Activated CD4-positive, alpha-beta memory T cell treated with anti-CD3 and anti-CD28 coated beads, Interleukin-2, amount 10 ng/mL, durations not matched to agents 7 days and 5 days (primary cell): ENCODE data around the gene VAV3. TPM values are rescaled to one million over a fixed set of nuclear protein-coding genes. Genes with fewer than 3 reads are reported as not detected.
A peak's percentile ranks its signal among the peaks of the same experiment; 100 is the strongest.

Source experiments
- CTCF ChIA-PET: fragments of 350-600 bp; sonication (Branson Sonifier 250); formaldehyde crosslinking; loops from one replicate; lab custom pipeline; 2021; ENCODE audit warnings: antibody characterized with exemption, inconsistent platforms; lab: Charles Lee
- POLR2A ChIA-PET: fragments of 350-600 bp; sonication (Branson Sonifier 250); formaldehyde crosslinking; loops from one replicate; lab custom pipeline; 2021; ENCODE audit warnings: antibody characterized with exemption; lab: Charles Lee
- DNase-seq: peaks from one replicate; pipeline ENCODE4 v3.0.0-alpha.2; 2020
- H3K27ac Mint-ChIP-seq: one replicate; pipeline ENCODE4 v1.8.0; 2021; ENCODE audit warnings: mild to moderate bottlenecking, mixed read lengths
- H3K27me3 Mint-ChIP-seq: one replicate; pipeline ENCODE4 v1.8.0; 2021; ENCODE audit warnings: mixed read lengths
- H3K36me3 Mint-ChIP-seq: one replicate; pipeline ENCODE4 v1.8.0; 2021; ENCODE audit warnings: low read depth, mixed read lengths
- H3K4me1 Mint-ChIP-seq: one replicate; pipeline ENCODE4 v1.8.0; 2021; ENCODE audit warnings: mixed read lengths
- H3K4me3 Mint-ChIP-seq: one replicate; pipeline ENCODE4 v1.8.0; 2021; ENCODE audit warnings: mild to moderate bottlenecking, mixed read lengths
- H3K9me3 Mint-ChIP-seq: one replicate; pipeline ENCODE4 v1.8.0; 2021; ENCODE audit warnings: mixed read lengths
- total RNA-seq, 2 experiments: library from RNA; stranded (reverse); gene quantifications; one replicate each; pipeline ENCODE4 v1.2.3, GENCODE V29; 2021

The VAV3 gene
- total RNA-seq, 2 experiments from 2014 or later: 2.0 to 2.3 TPM

DNA sequence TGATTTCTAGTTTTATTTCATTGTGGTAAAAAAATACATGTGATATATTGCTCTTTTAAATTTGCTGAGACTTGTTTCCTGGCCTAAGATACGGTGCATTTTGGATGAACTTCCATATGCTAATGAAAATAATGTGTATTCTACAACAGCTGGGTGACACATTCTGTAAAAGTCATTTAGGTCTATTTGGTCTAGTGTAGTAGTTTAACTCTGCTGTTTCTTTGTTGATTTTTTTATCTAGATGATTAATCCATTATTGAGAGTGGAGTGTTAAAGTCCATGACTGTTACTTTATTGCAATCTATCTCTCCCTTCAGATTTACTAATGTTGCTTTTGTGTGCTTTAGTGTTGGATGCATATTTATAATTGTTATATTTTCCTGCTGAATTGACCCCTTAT is 161.4 kb downstream of the VAV3 start:
- no peak for DNase-seq
- CTCF ChIA-PET: no interaction called here

DNA sequence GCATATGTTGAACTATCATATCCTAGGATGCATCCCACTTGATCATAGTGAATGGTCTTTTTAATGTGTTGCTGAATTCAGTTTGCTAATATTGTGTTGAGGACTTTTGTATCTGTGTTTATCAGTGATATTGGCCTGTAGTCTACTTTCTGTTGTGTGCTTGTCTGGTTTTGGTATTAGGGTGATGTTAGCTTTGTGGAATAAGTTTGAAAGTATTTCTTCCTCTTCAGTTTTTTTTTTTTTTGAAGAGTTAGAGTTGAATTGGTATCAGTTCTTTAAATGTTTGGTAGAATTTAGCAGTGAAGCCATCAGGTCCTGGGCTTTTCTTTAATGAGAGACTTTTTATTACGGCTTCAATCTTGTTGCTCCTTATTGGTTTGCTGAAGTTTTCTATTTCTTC is 162.3 kb downstream of the VAV3 start:
- POLR2A ChIA-PET: interaction anchor here (0.6 kb wide), 1 partner anchor 453 kb away, joined by 4 read pairs; no protein-coding TSS in a partner anchor

More for the DNA sequence above, 161.4 kb downstream of the VAV3 start:
- Mint-ChIP-seq H3K27ac (no peak overlapping the region), H3K4me3 (no peak overlapping the region), H3K36me3 (peaks cover 7% of the 10 kb centered on the region), H3K27me3 (peaks cover 2% of the 10 kb centered on the region), H3K4me1 (peaks cover 29% of the 10 kb centered on the region), H3K9me3 (peaks cover 4% of the 10 kb centered on the region)
- POLR2A ChIA-PET: no interaction called here

DNA sequence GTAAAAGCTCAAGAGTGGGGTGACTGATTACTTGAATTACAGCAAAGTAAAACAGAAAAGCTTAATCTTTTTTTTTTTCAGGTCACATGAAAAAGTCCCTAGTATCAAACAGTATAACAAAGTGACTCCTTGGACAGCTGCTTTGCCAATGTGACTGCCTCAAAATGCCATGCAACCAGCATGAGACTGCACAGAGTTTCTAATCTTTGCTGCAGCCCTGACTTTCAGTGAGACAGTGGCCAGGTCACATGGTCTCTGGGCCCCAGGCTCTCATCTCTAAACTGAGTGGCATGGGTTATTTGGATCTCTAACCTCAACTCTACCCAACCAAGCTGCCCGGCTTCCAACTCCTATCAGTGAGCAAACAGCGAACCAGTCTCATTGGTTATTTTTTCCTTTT is 169.0 kb downstream of the VAV3 start:
- no peak for DNase-seq
- H3K9me3 Mint-ChIP-seq: peaks cover 4% of the 10 kb centered on the region
- H3K27me3 Mint-ChIP-seq: peaks cover 2% of the 10 kb centered on the region
- no peaks in the 10 kb centered on the region for H3K4me1 Mint-ChIP-seq
- CTCF ChIA-PET: interaction anchor here (0.9 kb wide), 1 partner anchor 15 kb away, joined by 3 read pairs; no protein-coding TSS in a partner anchor
- no peak overlapping the region for H3K27ac Mint-ChIP-seq
- POLR2A ChIA-PET: interaction anchor here (0.6 kb wide), 1 partner anchor 115 kb away, joined by 3 read pairs; no protein-coding TSS in a partner anchor
- no peak overlapping the region for H3K4me3 Mint-ChIP-seq
- H3K36me3 Mint-ChIP-seq: no peaks in the 10 kb centered on the region

More for the DNA sequence above, 162.3 kb downstream of the VAV3 start:
- Mint-ChIP-seq H3K4me3 (no peak overlapping the region), H3K36me3 (peaks cover 7% of the 10 kb centered on the region), H3K9me3 (peaks cover 4% of the 10 kb centered on the region), H3K4me1 (peaks cover 29% of the 10 kb centered on the region), H3K27ac (no peak overlapping the region), H3K27me3 (peaks cover 2% of the 10 kb centered on the region)
- DNase-seq: no peak
- CTCF ChIA-PET: no interaction called here

DNA sequence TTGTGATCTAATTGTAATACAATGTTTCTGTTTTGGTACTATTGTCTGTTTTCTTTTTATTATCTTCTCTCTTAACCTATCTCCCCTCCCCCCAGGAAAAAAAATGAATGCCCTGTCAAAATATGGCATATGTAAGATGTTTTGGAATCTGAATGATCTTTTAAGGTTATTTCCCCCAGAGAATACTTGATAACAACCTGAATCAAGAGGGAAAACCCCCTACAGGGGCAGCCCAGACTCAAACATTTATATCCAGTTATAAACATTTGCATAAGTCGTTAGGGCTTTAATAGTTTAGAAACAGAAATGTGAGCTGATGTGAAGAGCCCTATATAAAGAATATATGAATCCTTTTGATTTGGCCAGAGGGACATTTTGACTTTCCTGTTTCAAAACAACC is 169.5 kb downstream of the VAV3 start:
- ChIA-PET CTCF (interaction anchor here (0.9 to 1.1 kb wide), 2 partner anchors 9 to 15 kb away, joined by 3 to 4 read pairs; no protein-coding TSS in a partner anchor), POLR2A (interaction anchor here (0.6 to 1.5 kb wide), 3 partner anchors 114 to 169 kb away, joined by 3 to 4 read pairs (median 3); no protein-coding TSS in a partner anchor)
- Mint-ChIP-seq H3K4me3 (no peak overlapping the region), H3K36me3 (no peaks in the 10 kb centered on the region), H3K9me3 (no peaks in the 10 kb centered on the region), H3K27ac (no peak overlapping the region), H3K27me3 (peaks cover 2% of the 10 kb centered on the region), H3K4me1 (no peaks in the 10 kb centered on the region)
- DNase-seq: no peak

DNA sequence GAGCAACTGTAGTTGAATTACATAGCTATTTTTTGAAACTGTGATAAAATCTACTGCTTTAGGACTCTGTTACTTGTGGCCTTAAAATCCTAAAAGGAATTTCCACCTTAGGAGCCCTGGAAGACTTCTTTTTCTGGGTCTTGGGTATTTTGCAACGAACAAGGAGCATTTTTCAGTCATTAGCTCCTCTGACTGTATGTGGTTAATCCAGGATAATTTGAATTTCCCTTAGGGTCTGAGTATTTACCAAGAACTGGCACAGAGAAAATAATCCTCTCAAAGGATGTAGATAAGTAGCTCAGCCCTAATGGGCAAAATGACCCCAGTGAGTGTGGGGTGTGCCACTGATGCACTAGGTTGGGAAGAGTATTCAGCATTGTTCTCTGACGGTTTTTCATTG is 170.4 kb downstream of the VAV3 start:
- DNase-seq: no peak
- no peak overlapping the region for H3K4me3 Mint-ChIP-seq
- ChIA-PET POLR2A (interaction anchor here (1.0 to 1.5 kb wide), 2 partner anchors 9 to 170 kb away, joined by 4 read pairs; no protein-coding TSS in a partner anchor), CTCF (interaction anchor here (1.1 to 1.8 kb wide), 3 partner anchors 9 to 330 kb away, joined by 4 to 5 read pairs (median 4); no protein-coding TSS in a partner anchor)
- no peaks in the 10 kb centered on the region for H3K36me3 Mint-ChIP-seq
- no peak overlapping the region for H3K27ac Mint-ChIP-seq
- no peaks in the 10 kb centered on the region for H3K9me3 Mint-ChIP-seq
- no peaks in the 10 kb centered on the region for H3K27me3 Mint-ChIP-seq
- no peaks in the 10 kb centered on the region for H3K4me1 Mint-ChIP-seq

DNA sequence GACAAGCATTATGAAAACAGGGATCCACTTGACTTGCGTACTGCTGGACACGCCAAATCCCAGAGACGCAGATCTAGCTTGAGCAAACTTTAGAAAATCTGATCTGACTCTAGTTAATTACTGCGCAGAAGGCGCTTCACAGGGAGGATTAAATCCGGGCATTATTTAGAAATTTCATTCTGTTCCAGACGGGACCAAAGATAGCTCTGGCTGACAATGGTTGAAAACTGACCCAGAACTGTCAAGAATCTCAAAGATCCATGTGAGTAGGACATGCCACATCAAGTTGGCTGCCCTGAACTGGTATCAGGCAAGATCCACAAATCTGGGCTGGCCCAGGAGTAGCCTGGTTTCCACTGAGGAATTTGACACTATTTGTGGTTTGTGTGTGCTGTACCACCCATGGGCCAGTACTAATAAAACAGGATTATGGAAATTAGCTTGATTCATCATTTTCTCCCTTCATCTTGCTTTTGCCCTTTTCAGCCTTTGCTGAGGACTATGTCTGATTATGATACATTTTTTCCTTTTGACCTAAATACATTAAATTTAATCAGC is 171.0 kb downstream of the VAV3 start:
- Mint-ChIP-seq H3K27ac (no peak overlapping the region), H3K36me3 (no peaks in the 10 kb centered on the region), H3K27me3 (no peaks in the 10 kb centered on the region), H3K4me3 (no peak overlapping the region), H3K9me3 (no peaks in the 10 kb centered on the region), H3K4me1 (peaks cover 2% of the 10 kb centered on the region)
- ChIA-PET CTCF (interaction anchor here (1.1 to 1.8 kb wide), 3 partner anchors 8 to 331 kb away, joined by 4 to 5 read pairs (median 4); no protein-coding TSS in a partner anchor), POLR2A (interaction anchor here (1.0 to 1.5 kb wide), 2 partner anchors 8 to 170 kb away, joined by 4 read pairs; no protein-coding TSS in a partner anchor)
- DNase-seq: no peak

DNA sequence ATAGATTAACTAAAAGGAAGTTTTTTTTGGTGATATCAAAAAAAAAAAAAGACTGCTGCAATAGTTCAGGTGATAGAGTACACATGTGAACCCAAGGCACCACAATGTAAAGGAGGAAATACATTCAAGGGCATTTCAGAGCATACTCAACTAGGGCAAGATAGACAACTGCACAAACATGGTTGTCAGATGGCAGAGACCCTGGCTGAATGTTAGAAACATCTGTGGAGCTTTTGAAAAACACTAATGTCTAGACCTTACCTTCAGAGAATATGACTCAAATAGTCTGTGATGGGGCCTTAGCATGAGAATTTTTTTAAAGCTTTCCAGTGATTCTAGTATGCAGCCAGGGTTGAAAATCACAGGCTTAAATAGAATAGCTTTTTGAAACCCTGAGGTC is 173.6 kb downstream of the VAV3 start:
- DNase-seq: no peak
- CTCF ChIA-PET: interaction anchor here (1.9 kb wide), 1 partner anchor 9 kb away, joined by 5 read pairs; no protein-coding TSS in a partner anchor
- Mint-ChIP-seq H3K4me1 (peaks cover 25% of the 10 kb centered on the region), H3K27ac (no peak overlapping the region), H3K27me3 (no peaks in the 10 kb centered on the region), H3K4me3 (no peak overlapping the region), H3K9me3 (no peaks in the 10 kb centered on the region), H3K36me3 (no peaks in the 10 kb centered on the region)
- POLR2A ChIA-PET: interaction anchor here (0.7 kb wide), 1 partner anchor 145 kb away, joined by 3 read pairs; no protein-coding TSS in a partner anchor

DNA sequence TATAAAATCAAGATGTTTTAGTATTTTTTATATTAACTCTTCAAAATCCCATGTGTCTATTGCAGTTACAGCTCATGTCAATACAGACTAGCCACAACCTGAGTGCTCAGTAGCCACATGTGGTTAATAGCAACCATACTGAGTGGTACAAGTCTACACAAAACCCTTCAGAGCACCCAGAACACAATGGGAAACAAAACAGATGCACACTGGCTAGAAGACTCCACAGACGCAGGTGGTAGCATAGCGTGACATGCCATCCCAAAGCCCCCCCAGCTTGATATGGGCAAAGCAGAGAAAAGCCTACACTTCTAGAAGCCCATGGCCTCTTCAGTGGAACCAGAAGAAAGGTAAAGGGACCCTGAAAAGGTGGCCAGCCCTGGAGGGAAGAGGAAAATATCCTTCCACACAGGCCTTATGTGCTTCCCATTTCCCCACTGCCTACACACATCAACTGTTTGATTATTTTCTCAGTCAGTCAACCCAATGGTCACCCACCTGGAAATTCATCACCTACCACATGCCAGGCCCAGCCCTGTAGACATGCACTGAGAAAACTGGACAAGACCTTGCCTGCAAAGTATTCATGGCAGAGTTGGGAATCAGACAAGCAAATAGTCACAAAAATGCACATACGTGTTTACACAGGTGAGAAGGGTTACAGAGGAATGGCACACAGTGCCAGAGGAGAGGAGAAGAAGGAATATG is 175.0 kb downstream of the VAV3 start:
- ChIA-PET CTCF (interaction anchor here (1.2 kb wide), 1 partner anchor 335 kb away, joined by 9 read pairs; no protein-coding TSS in a partner anchor), POLR2A (no interaction called here)
- no peaks in the 10 kb centered on the region for H3K27me3 Mint-ChIP-seq
- DNase-seq: no peak
- no peak overlapping the region for H3K4me3 Mint-ChIP-seq
- H3K4me1 Mint-ChIP-seq: peaks cover 38% of the 10 kb centered on the region
- no peaks in the 10 kb centered on the region for H3K9me3 Mint-ChIP-seq
- no peaks in the 10 kb centered on the region for H3K36me3 Mint-ChIP-seq
- H3K27ac Mint-ChIP-seq: no peak overlapping the region

DNA sequence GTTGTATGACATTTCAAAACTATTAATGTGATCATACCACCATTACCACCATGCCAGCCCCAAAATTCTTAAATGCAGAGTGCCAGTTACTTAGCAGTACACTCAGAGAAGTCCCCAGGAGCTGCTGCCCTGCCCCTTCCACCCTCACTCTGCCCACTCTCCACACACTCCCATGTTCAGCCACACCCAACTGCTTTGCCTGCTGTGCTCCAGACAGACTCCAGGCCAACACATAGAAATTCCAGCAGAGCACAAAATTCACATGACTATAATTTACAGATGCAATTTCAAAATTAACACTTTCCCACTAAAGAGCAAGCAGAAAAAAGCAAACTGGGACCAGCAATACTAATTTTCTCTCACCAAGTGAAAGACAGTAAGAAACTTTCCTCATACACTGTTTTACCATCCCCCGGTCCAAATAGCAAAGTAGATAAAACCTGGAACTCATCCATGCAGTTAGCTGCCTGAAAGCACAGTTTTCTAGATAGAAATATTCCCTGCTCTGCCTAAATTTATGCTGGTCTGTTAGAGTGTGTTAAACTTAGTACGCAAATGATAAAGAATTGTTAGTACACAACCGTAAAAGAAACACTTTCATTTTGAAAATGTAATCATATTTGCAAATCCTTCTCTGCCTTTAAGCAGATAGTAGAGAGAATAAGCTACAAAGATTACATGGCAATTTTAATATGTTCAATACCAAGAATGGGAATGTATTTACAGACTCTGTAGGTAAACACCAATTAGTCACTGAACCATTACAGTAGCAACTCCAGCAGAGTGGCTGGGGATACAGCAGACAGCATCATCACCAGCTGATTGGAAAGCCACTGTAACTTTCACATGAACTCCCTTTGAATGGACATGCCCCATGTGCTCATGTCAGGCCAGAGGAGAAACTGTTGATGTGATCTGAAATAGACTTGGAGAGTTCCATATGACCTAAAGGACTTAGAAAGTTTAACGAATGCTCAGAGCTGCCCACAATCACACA is 176.5 kb downstream of the VAV3 start:
- H3K27ac Mint-ChIP-seq: no peak overlapping the region
- CTCF ChIA-PET: interaction anchor here (0.8 to 1.2 kb wide), 2 partner anchors 337 kb away, joined by 4 to 9 read pairs; no protein-coding TSS in a partner anchor
- no peak overlapping the region for H3K4me3 Mint-ChIP-seq
- DNase-seq: no peak
- H3K27me3 Mint-ChIP-seq: no peaks in the 10 kb centered on the region
- no peaks in the 10 kb centered on the region for H3K36me3 Mint-ChIP-seq
- peaks cover 39% of the 10 kb centered on the region for H3K4me1 Mint-ChIP-seq
- POLR2A ChIA-PET: no interaction called here
- no peaks in the 10 kb centered on the region for H3K9me3 Mint-ChIP-seq

DNA sequence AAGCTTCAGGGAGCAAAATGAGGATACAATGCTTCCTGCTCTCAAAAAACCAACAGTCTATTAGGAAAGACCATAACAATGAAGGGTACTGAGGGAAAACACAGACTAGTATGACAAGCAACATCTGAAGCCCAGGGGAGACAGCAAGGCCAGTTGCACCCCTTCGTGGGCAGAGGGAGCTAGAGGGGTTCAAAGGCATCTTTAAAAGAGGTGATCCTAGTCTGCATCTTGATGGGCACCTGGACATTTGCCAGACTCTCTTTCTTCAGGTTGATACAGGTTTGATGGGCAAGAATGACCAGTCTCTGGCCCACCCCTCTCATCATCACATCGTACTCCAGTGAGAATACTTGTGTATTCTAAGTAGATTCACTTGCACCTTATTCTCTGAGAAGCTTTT is 177.7 kb downstream of the VAV3 start:
- Mint-ChIP-seq H3K4me1 (peaks cover 39% of the 10 kb centered on the region), H3K4me3 (no peak overlapping the region), H3K27me3 (no peaks in the 10 kb centered on the region), H3K9me3 (no peaks in the 10 kb centered on the region), H3K36me3 (no peaks in the 10 kb centered on the region), H3K27ac (peak overlapping the region; percentile 33)
- DNase-seq: peak; percentile 31
- CTCF ChIA-PET: interaction anchor here (0.8 to 9.8 kb wide), 2 partner anchors 338 to 339 kb away, joined by 4 to 250 read pairs; no protein-coding TSS in a partner anchor
- POLR2A ChIA-PET: interaction anchor here (1.0 kb wide), 1 partner anchor 177 kb away, joined by 4 read pairs; the partner anchor contains the start of gene VAV3

DNA sequence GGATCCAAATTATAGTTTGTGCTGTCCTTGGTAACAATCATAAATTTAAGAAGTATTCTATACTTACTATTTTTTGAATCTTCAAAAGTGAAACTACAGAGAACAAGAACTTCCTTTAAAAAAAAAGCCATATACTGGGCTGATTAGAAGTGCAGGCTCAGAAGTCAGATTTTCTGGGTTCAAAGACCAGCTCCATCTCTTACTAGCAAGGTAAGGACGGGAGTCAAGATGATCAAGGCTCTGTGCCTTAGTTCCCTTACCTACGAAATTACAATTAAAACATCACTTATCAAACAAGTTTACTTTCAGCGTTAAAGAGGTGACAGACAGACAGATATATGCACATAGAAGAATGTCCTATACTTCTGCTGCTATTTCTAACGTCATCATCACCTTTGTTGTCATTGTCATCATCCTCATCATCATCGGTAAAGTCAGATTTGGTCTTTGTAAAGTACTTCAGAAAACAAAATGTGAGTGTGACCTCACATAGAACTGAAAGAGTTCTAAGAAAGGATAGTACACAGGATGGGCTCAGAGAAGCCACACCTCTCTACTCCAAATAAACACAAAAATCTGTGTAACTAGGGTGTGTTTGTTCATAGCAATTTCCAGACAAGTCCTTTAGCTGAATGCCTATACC is 178.7 kb downstream of the VAV3 start:
- Mint-ChIP-seq H3K4me1 (peaks cover 39% of the 10 kb centered on the region), H3K4me3 (peak overlapping the region; percentile 61), H3K27ac (peak overlapping the region; percentile 72), H3K9me3 (no peaks in the 10 kb centered on the region), H3K27me3 (no peaks in the 10 kb centered on the region), H3K36me3 (no peaks in the 10 kb centered on the region)
- CTCF ChIA-PET: interaction anchor here (1.3 to 9.8 kb wide), 3 partner anchors 8 to 340 kb away, joined by 3 to 250 read pairs (median 4); no protein-coding TSS in a partner anchor
- POLR2A ChIA-PET: interaction anchor here (0.9 to 1.5 kb wide), 3 partner anchors 8 to 239 kb away, joined by 3 to 4 read pairs (median 4); no protein-coding TSS in a partner anchor
- no peak for DNase-seq
